NCI-H1092 (cell line): ENCODE data around the gene SPATS2L.
"Not testable (repeated sequence)": the region's sequence is repeated elsewhere in the genome, so short reads cannot be mapped to it uniquely, and the experiment has no call there.

Experiments
- DNase-seq: peaks from one replicate; lab custom pipeline; 2025; lab: John Stamatoyannopoulos, UW

Gene SPATS2L

GRCh38 chr2:200320344-200320743 is 13.9 kb downstream of the SPATS2L start:
- no peak for DNase-seq

- DNase-seq = no peak
Measured at GRCh38 chr2:200320991-200321390, 14.5 kb downstream of the SPATS2L start.

- no peak for DNase-seq
Measured at GRCh38 chr2:200321780-200322534, 15.5 kb downstream of the SPATS2L start.

DNA sequence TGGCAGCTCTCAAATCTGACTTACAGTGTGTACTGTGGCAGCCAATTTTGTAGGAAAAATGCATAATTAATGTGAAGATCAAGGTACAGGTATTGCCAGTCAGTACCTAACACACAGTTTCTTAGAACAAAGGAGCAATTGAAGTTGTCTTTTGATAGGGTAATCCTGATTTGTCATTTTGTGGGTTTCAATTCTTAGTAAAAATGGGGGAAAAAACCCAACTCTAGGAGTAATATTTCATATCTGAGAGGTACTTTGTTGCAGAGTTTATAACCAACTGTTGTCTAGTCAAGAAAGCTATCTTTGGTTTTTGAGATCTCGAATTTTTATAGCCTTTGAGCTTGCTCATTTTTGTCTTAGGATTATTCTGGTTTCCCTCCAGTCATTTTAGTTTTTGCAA is 16.1 kb downstream of the SPATS2L start:
- no peak for DNase-seq

- no peak for DNase-seq
Measured at GRCh38 chr2:200324362-200324761, 17.9 kb downstream of the SPATS2L start.

GRCh38 chr2:200329384-200329783 is 22.9 kb downstream of the SPATS2L start:
- DNase-seq = no peak

DNA sequence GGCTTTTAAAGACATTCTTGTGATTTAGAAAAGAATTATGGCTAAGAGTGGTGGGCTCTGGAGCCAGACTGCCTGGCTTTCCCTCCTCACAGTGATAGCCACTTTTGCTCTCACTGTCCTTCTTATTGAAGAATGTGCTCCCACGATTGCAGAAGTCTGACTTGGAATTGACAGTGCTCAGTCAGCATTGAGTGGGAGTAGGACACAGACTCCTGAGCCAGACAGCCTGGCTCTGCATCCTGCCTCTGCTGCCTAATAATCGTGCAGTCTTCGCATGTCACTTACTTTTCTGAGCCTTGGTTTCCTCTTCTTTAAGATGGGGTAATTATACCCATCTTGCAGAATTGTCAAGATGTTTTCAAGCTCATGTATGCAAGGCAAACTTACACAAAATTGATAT is 23.3 kb downstream of the SPATS2L start:
- DNase-seq = no peak

DNA sequence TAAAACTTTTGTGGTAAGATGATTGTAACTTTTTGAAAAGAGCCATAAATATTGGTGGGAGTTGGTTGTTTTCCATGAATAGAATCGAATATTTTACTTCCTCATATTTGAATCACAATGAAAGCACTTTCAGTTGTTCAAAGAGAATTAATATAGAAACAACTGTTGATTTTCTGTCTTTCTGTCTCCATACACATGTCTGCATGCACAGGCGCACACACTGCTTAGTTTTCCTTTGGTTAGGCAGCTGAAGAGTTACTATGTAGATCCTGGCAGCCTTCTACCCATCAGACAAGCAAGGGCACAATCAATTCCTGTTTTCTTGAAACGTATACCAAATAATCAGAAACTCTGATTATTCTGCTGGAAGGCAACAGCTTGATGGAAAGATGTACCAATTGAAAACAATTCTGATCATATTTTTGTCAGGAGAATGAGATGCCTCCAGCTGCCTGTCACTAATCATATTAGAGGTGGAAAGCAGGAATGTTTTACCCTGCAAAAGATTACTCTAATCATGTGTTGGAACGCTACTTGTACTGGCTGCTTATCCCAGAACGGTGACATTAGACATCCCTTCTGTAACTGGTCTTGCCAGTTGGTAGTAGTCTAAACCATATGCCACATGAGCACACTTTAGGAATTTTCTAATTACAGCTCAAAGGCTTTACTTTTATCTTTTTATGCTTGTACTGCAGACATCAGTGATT is 24.0 kb downstream of the SPATS2L start:
- DNase-seq = no peak

DNA sequence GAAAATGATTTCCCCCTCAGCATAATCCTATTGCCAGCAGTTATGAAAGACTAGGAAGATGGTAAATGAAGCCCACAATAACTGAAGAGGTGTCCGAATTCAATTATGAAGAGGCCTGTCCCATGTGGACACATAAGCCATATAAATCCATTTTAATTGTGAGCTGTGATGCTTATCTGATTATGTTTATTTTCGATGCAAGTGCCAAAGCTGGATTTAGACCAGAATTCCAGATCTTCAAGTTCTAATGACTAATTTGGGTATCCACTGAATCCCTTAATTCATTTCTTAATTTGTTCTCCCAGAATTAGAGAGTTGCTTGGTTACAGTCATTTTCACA is 24.5 kb downstream of the SPATS2L start:
- no peak for DNase-seq

DNA sequence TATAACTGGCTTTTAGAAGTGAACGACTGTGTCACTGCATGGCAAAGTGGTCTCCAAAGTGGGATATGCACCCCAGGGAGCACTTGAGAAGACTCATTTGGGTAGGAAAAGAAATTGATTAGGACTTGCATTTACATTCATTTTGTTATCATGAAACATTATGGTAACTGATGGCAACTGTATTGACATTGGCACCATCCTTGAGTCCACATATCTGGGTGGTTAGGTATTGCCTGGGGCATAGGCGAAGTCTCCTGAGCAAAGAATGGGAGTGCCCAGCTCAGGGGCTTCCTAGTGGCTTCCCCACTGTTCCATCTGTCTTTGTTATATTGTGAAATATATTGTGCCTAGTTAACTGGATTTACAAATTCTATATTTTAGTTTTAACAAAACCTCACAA is 29.2 kb downstream of the SPATS2L start:
- DNase-seq = no peak

GRCh38 chr2:200336980-200337615 is 30.6 kb downstream of the SPATS2L start:
- DNase-seq = no peak

DNA sequence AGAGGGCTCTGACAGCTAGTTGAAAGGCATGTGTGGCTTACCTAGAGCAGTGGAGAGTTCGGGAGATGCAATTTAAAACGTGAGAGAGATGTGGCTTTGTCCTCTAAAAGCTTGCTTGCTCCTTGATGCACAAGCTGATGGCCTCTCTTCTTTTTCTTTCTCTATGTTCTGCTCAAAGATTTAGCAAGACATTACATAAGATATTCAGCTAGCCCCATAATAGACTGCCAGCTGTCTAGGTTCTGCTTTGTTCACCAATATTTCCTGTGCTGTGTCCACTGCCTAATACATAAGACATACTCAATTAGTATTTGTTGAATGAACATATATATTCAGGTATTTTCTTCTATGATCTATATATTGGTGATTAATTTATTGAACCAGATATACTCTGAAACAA is 31.1 kb downstream of the SPATS2L start:
- DNase-seq = no peak

DNA sequence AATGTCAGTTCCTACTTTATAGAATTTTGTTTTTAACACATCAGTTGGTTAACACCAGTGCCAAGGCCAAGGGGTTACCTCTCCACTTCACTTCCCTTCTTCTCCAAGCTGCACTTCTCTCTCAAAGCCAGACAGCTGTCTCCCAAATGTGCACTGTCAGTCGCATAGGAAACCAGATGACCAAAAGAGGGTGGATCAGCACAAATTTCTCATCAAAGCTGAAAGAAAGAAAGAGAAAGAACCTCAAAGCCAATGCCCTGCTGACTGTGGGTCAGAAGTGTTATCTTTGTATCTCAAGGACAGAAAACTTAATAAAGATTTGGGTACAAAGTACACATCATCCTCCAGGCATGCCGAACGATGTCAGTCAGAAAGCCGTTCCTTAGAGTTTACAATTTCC is 32.2 kb downstream of the SPATS2L start:
- DNase-seq = no peak

DNA sequence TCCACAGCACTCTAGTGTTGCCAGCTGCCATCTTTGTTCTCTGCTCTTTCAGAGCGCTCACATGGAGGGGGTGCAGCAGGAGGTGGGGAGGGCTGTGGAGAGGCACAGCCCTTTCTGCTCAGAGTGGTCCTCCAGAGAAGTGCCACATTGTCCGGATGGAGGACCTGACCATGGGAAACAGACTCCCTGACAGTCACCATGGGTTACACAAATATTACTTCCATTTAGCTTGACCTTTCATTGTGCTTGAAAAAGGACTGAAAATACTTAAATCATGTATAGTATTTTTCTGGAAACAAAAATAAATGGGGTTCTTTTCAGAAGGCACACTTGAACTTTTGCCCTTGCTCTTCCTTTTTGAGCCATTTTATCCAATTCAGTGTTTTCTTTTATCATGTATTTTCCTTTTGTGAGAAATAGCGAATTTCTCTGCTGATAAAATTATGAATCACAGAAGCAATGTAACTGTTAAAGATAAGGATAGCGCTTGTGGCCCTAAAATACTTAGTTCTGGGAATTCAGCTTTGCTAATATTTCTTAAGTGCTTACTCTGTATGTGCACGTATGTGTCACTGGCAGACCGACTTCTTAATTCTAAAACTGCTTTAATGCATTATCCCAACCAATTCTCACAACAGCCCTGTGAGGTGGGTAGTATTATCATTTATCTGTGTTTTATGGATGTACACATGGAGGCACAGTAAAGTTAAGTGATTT is 34.2 kb downstream of the SPATS2L start:
- DNase-seq = no peak

DNA sequence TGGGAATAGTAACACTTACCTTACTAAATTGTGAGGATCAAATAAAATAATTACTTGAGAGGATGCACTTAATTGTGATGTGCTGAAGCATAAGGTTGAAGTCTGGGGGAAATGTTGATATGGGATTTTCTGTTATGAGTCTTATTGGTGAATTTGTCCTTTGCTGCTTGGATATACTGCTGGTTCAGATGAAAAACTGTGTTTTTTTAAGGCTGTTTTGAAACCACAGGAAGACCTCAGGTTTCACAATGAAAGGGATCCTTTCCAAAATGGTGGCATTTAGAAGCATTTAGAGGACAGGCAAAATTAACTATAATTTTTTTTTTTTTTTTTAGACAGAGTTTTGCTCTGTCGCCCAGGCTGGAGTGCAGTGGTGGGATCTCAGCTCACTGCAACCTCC is 34.9 kb downstream of the SPATS2L start:
- DNase-seq = no peak

DNA sequence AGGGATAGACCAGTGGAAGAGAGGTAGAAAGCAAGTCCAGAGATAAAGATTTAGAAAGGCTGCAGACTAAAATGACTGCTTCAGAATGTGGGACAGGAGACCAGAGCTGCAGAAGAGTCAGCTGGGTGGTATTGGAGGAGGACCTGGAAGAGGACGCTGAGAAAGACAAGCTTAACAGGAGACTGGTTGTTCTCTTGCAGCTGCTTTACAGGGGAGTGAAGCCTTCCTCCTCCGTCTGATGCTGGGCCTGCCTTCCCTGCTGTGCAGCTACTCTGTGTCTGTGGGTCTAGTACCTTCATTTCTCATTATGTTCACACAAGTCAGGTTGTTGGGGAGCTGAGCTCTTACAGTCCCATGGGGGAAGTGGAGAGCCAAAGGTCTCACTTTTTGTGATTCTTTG is 35.7 kb downstream of the SPATS2L start:
- no peak for DNase-seq

GRCh38 chr2:200342654-200343053 is 36.2 kb downstream of the SPATS2L start:
- no peak for DNase-seq

DNA sequence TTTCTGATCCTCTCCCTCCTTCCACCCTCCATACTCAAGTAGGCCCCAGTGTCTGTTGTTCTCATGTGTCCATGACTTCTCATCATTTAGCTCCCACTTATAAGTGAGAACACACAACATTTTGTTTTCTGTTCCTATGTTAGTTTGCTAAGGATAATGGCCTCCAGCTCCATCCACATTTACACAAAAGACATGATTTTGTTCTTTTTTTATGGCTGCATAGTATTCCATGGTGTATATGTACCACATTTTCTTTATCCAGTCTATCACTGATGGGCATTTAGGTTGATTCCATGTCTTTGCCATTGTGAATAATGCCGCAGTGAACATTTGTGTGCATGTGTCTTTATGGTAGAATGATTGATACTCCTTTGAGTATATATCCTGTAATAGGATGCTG is 37.7 kb downstream of the SPATS2L start:
- DNase-seq = not testable (repeated sequence)

DNA sequence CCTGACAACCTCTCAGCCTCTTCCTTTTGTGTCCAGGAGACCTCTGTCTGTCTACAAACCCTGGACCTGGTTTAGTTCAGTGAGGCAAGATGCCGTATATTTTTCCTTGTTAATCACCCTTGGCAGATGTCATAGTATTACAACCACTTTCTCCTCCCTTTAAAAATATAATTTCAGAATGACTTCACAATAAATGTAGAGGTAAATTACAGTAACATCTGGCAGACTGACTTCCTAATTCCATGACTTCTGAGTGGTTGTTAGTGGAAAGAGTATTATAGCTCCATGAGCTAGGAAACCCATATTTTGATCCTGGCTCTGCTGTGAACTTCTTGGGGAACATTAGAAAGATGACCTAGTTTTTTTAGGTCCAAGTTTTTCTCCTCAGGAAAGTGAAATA is 39.5 kb downstream of the SPATS2L start:
- no peak for DNase-seq

- no peak for DNase-seq
Measured at GRCh38 chr2:200347301-200347700, 40.8 kb downstream of the SPATS2L start.

- no peak for DNase-seq
Measured at GRCh38 chr2:200348897-200349563, 42.5 kb downstream of the SPATS2L start.

DNA sequence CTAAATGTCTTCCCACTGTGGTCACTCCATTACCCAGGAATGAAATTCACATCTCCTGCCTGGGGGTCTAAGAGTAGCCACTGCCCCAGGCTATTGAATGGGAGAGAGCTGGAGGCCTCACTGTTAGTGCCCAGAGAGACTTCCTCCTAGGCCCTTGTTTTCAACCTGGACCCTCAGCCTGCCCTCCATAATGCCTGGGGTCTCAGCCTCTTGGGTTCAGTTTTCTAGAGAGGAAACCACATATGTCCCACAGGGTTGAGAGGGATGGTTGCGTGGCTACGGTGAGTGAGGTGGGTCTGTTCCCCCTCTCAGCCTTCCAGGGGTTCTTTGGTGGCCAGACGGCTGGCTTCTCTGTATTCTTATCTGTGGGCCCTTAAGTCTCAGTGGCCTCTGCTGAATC is 43.4 kb downstream of the SPATS2L start:
- DNase-seq = no peak
